ENCODE results near the gene NR0B2. TPM values are rescaled to one million over a fixed set of nuclear protein-coding genes. Genes with fewer than 3 reads are reported as not detected.
"Not testable (repeated sequence)": the region's sequence is repeated elsewhere in the genome, so short reads cannot be mapped to it uniquely, and the experiment has no call there.

Gene NR0B2
- total RNA-seq, 2 donors from 2014 or later, result 10.6 to 19.0 TPM

DNA sequence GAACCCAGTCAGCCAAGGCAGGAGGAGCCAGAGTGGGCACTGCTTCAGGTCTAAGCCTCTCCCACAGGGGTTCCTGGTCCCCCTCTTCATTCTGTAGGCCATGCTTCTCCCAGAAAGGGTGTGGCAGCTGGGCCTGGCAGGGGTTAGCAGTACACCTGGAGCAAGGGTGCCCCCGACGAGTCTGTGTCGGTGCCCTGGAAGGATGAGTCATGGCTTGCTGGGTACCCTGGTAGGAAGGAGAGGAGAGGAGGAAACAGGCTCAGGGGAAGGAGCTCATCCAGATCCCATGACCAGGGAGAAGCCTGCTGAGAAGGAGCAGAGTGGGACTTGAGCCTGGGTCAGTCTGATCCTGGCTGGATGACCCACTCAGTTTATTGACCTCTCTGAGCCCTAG lies 36.1 kb upstream of the NR0B2 start:
- H3K4me1 ChIP-seq, result peaks cover 0 to 32% of the 10 kb centered on the region in 2 donors
- no peaks in the 10 kb centered on the region for H3K9me3 ChIP-seq
- peak overlapping the region; percentile 68 to 74 for H3K27ac ChIP-seq
- TF ChIP-seq, protein P1, sequence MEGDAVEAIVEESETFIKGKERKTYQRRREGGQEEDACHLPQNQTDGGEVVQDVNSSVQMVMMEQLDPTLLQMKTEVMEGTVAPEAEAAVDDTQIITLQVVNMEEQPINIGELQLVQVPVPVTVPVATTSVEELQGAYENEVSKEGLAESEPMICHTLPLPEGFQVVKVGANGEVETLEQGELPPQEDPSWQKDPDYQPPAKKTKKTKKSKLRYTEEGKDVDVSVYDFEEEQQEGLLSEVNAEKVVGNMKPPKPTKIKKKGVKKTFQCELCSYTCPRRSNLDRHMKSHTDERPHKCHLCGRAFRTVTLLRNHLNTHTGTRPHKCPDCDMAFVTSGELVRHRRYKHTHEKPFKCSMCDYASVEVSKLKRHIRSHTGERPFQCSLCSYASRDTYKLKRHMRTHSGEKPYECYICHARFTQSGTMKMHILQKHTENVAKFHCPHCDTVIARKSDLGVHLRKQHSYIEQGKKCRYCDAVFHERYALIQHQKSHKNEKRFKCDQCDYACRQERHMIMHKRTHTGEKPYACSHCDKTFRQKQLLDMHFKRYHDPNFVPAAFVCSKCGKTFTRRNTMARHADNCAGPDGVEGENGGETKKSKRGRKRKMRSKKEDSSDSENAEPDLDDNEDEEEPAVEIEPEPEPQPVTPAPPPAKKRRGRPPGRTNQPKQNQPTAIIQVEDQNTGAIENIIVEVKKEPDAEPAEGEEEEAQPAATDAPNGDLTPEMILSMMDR (IDR thresholded peaks at IDR 0.05), result no peak
- DNase-seq (ENCODE audit: low spot score), result no peak
- H3K36me3 ChIP-seq, result peaks cover 22% of the 10 kb centered on the region
- H3K27me3 ChIP-seq, result no peaks in the 10 kb centered on the region
- H3K4me3 ChIP-seq, result no peak overlapping the region

DNA sequence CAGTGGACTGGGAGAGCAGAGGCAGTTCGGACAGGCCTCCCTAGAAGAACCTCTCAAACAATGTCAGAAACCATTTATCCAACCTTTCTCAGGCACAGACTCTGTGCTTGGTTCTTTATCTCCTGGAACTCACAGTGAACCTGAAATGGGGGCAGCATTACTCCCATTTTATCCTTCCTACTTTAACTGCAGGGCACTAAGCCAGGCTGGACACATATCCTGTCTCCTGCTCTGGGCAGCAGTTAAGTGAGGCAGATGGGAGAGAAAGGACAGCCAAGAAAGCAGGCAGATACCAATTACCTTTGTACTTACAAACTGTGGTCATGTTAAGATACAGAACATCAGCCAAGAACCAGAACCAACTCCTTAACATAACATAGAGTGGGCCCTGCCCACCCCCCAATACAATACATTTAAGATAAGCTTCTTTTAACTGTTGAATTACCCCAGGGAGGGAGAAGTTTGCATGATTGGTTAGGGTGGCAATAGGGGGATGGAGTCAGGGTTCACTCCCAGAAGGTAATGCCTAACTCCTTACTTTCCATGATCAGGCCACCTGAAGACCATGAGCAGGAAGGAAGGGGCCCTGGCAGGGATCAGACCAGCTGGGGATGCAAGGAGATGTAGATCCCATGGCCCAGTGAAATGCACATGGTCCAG lies 35.6 kb upstream of the NR0B2 start:
- Histone ChIP-seq H3K27me3 (no peaks in the 10 kb centered on the region), H3K36me3 (peaks cover 27% of the 10 kb centered on the region), H3K4me3 (no peak overlapping the region), H3K9me3 (no peaks in the 10 kb centered on the region), H3K27ac (peak overlapping the region; percentile 68 to 74), H3K4me1 (peaks cover 0 to 32% of the 10 kb centered on the region in 2 donors)
- TF ChIP-seq, protein P1 (IDR thresholded peaks at IDR 0.05), result no peak
- DNase-seq (ENCODE audit: low spot score), result no peak

DNA sequence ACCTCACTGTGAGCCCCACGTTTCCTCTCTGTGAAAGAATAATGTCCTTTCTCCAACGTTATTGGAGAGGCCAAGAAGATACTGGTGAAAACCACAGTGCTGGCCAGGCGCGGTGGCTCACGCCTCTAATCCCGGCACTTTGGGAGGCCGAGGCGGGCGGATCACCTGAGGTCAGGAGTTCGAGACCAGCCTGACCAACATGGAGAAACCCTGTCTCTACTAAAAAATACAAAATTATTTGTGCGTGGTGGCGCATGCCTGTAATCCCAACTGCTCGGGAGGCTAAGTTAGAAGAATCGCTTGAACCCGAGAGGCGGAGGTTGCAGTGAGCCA lies 34.9 kb upstream of the NR0B2 start:
- H3K27me3 ChIP-seq; H3K4me3 ChIP-seq; DNase-seq (ENCODE audit: low spot score); H3K9me3 ChIP-seq: not testable (repeated sequence)
- peak overlapping the region; percentile 11 to 68 for H3K27ac ChIP-seq
- peaks cover 34% of the 10 kb centered on the region for H3K36me3 ChIP-seq
- H3K4me1 ChIP-seq, result peaks cover 0 to 32% of the 10 kb centered on the region in 2 donors

DNA sequence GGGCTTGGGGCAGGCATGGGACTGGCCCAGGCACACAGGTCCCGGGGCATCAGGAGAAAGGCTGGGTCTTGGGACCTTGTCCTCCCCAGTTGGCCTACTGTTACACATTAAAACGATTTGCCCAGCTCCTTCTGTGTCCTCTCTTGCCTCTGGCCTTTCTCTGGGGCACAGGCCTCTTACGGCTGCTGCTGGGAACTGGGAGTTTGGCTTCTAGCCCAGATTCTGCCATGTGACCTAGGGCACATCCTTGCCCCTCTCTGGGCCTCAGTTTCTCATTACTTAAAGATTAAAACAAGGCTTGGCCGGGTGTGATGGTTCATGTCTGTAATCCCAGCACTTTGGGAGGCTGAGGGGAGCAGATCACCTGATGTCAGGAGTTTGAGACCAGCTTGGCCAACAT lies 32.5 kb upstream of the NR0B2 start:
- no peak for DNase-seq (ENCODE audit: low spot score)
- Histone ChIP-seq H3K9me3 (no peaks in the 10 kb centered on the region), H3K27me3 (no peaks in the 10 kb centered on the region), H3K4me1 (peaks cover 0 to 40% of the 10 kb centered on the region in 2 donors), H3K4me3 (no peak overlapping the region), H3K36me3 (peaks cover 59% of the 10 kb centered on the region), H3K27ac (peak overlapping the region; percentile 51 to 66)
- TF ChIP-seq, protein P1 (IDR thresholded peaks at IDR 0.05), result no peak

DNA sequence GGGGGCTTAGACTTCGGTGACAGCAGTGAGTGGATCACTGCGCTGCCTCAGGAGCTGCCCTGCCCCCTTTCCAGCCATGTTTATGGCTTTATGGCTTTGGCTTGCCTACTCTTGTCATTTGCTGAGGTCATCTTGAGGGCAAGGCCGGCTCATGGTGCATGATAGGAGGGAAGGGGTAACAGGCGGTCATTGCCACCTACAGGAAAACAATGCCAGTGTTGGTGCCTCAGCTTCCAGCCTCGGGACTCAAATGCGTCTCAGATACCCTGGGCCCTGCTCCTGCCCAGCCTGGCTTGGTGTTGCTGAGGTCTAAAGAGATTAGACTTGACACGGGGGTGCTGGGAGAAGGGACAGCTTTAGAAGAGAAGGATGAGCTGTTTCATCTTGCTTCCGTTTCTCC lies 32.0 kb upstream of the NR0B2 start:
- Histone ChIP-seq H3K4me1 (peaks cover 0 to 40% of the 10 kb centered on the region in 2 donors), H3K27ac (peak overlapping the region; percentile 51 to 66)

DNA sequence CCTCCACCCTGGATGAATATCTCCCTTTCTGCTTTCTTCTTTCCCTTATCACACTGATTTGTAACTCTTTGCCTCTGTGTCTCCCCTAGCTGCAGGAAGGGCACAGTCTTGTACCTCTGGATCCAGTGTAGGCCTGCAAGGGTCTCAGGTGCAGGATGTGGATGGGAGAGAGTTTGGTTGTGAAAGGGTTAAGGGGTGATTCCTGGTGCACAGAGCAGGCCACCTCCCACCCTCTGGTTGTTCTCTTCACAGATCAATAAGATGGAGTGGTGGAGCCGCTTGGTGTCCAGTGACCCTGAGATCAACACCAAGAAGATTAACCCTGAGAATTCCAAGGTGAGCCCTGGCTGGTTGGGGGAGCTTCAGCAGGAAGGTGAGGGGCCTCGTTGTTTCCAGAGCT lies 31.4 kb upstream of the NR0B2 start:
- Histone ChIP-seq H3K27ac (peak overlapping the region; percentile 51 to 66), H3K27me3 (no peaks in the 10 kb centered on the region), H3K4me1 (peaks cover 0 to 34% of the 10 kb centered on the region in 2 donors), H3K9me3 (no peaks in the 10 kb centered on the region), H3K4me3 (no peak overlapping the region), H3K36me3 (peaks cover 61% of the 10 kb centered on the region)
- TF ChIP-seq, protein P1 (IDR thresholded peaks at IDR 0.05), result no peak
- no peak for DNase-seq (ENCODE audit: low spot score)

More for the DNA sequence above, 32.0 kb upstream of the NR0B2 start:
- H3K27me3 ChIP-seq, result no peaks in the 10 kb centered on the region
- H3K36me3 ChIP-seq, result peaks cover 61% of the 10 kb centered on the region
- TF ChIP-seq, protein P1 (IDR thresholded peaks at IDR 0.05), result no peak
- no peak overlapping the region for H3K4me3 ChIP-seq
- H3K9me3 ChIP-seq, result no peaks in the 10 kb centered on the region
- DNase-seq (ENCODE audit: low spot score), result no peak
